ENCODE results near the gene CSF1.

DNA sequence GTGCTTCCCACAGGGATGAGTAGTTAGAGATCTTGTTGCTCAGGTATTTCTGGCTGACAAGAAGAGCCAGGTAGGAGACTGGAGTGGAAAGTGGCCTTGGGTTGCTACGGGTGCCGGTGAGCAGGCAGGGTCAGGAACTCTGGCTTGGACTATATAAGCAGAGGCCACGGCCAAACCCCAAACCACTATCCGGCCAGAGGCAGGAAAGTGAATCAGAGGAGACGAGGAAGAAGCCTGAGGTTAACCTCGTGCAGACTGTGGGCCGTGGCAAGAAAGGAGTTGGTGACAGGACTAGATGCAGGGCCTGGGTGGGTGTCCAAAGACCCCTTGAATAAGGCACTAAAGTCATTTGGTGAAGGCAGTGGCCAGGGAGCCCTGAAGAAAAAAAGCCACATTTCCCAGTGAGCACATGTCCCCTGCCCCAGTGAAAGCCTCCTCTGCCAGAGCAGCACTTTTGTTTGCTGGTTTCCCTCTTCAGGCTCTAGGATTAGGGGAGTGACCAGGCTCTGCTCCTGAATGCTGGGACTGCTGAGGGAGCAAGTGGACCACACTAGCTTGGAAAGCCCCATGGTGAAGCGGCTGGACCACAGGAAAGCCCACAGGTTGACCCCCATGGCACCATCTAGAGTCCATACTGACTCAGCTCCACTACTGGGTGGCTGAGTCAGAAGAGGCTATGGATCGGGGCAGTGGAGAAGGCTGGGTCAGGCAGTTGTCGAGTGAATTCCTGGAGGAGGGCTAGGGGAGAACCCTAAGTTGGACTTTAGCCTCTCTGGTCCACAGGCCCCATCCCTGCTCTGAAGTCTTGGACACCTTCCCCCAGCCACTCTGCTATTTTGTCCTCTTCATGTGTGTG is 23.4 kb downstream of the CSF1 start:
- TF ChIP-seq, protein P1, sequence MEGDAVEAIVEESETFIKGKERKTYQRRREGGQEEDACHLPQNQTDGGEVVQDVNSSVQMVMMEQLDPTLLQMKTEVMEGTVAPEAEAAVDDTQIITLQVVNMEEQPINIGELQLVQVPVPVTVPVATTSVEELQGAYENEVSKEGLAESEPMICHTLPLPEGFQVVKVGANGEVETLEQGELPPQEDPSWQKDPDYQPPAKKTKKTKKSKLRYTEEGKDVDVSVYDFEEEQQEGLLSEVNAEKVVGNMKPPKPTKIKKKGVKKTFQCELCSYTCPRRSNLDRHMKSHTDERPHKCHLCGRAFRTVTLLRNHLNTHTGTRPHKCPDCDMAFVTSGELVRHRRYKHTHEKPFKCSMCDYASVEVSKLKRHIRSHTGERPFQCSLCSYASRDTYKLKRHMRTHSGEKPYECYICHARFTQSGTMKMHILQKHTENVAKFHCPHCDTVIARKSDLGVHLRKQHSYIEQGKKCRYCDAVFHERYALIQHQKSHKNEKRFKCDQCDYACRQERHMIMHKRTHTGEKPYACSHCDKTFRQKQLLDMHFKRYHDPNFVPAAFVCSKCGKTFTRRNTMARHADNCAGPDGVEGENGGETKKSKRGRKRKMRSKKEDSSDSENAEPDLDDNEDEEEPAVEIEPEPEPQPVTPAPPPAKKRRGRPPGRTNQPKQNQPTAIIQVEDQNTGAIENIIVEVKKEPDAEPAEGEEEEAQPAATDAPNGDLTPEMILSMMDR (IDR thresholded peaks at IDR 0.05), result no peak
- TF ChIP-seq POLR2A (IDR thresholded peaks at IDR 0.05), result no peak
